ENCODE data around the gene RSPH4A.

DNA sequence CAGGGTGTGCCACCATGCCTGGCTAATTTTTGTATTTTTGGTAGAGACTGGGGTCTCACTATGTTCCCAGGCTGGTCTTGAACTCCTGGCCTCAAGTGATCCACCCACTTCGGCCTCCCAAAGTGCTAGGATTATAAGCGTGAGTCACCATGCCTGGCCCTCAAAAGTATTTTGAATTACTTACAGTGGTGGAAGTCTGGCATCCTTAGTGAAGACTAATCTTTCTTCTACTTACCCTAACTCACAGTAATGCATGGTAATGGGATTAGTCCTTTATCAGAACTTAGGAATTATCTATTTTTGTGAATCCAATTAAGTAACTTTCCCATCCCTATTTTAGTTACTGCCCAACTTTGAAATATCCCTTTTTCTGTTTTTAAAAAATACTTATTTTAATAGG is 41.1 kb upstream of the RSPH4A start:
- TF ChIP-seq, protein P1, sequence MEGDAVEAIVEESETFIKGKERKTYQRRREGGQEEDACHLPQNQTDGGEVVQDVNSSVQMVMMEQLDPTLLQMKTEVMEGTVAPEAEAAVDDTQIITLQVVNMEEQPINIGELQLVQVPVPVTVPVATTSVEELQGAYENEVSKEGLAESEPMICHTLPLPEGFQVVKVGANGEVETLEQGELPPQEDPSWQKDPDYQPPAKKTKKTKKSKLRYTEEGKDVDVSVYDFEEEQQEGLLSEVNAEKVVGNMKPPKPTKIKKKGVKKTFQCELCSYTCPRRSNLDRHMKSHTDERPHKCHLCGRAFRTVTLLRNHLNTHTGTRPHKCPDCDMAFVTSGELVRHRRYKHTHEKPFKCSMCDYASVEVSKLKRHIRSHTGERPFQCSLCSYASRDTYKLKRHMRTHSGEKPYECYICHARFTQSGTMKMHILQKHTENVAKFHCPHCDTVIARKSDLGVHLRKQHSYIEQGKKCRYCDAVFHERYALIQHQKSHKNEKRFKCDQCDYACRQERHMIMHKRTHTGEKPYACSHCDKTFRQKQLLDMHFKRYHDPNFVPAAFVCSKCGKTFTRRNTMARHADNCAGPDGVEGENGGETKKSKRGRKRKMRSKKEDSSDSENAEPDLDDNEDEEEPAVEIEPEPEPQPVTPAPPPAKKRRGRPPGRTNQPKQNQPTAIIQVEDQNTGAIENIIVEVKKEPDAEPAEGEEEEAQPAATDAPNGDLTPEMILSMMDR (IDR thresholded peaks at IDR 0.05), result no peak
- TF ChIP-seq POLR2AphosphoS5 (IDR thresholded peaks at IDR 0.05) (no peak), POLR2A (IDR thresholded peaks at IDR 0.05) (no peak)
